Chondrocyte (in vitro differentiated cells): ENCODE measurements around the gene TMTC2. TPM values are rescaled to one million over a fixed set of nuclear protein-coding genes. Genes with fewer than 3 reads are reported as not detected.

Source experiments
- DNase-seq: peaks from one replicate; pipeline ENCODE4 v3.0.0; 2021; ENCODE audit warnings: mixed read lengths, low spot score
- H3K27ac Mint-ChIP-seq: one replicate; pipeline ENCODE4 v1.8.0; 2021; ENCODE audit warnings: mild to moderate bottlenecking, moderate library complexity, mixed read lengths; ENCODE audit not compliant: unreplicated experiment
- H3K27me3 Mint-ChIP-seq: 2 replicates; pipeline ENCODE4 v1.8.0; 2021; ENCODE audit warnings: low read depth, mixed read lengths
- H3K36me3 Mint-ChIP-seq: 2 replicates; pipeline ENCODE4 v1.8.0; 2021; ENCODE audit warnings: low read depth, mixed read lengths
- H3K4me1 Mint-ChIP-seq: 2 replicates; pipeline ENCODE4 v1.8.0; 2021; ENCODE audit warnings: low read depth, mild to moderate bottlenecking, mixed read lengths
- H3K4me3 Mint-ChIP-seq: one replicate; pipeline ENCODE4 v1.8.0; 2021; ENCODE audit warnings: mild to moderate bottlenecking, moderate library complexity, mixed read lengths; ENCODE audit not compliant: unreplicated experiment
- H3K9me3 Mint-ChIP-seq: 2 replicates; pipeline ENCODE4 v1.8.0; 2021; ENCODE audit warnings: low read depth, mixed read lengths
- total RNA-seq: library from RNA; stranded (reverse); gene quantifications from 3 replicates; pipeline ENCODE4 v1.2.1, GENCODE V29; 2021
- TF ChIP-seq, protein P1 (sequence below): fragments of 200-600 bp; sonication (generic); IDR thresholded peaks from 2 replicates; pipeline ENCODE4 v1.5.0; 2021; ENCODE audit warnings: antibody characterized with exemption, mild to moderate bottlenecking, moderate library complexity

TMTC2 gene
- total RNA-seq, 1 donor from 2014 or later: 1.4 TPM

DNA sequence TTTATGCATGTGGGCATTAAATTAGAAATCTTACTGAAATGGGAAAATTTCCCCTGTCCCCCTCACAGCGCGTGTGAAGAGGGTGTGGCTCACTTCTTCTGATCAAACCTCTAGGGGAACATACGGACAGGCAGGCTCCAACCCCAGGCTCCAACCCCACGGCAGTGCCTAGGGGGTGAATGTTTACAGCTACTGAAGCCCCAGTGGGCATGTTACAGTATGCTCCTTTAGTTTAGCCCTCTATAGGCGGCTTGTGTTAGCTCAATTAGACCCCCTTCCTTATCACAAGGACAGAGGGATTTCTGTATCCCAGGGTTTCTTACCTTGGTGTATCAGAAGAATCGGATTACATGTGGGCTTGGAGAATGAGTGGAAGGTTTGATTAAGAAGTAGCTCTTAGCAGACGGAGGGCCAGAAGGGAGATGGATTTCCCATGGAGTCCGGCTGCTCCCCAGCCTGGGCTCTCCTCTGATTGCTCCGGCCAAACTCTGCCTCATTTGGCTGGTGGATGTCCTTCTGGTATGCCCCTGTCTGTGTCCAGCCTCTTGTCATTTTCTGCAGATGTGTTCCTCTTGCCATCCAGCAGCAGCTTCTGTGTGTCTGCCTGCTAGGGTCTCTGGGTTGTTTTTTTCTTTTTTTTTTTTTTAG is 223.7 kb downstream of the TMTC2 start:
- TF ChIP-seq, protein P1, sequence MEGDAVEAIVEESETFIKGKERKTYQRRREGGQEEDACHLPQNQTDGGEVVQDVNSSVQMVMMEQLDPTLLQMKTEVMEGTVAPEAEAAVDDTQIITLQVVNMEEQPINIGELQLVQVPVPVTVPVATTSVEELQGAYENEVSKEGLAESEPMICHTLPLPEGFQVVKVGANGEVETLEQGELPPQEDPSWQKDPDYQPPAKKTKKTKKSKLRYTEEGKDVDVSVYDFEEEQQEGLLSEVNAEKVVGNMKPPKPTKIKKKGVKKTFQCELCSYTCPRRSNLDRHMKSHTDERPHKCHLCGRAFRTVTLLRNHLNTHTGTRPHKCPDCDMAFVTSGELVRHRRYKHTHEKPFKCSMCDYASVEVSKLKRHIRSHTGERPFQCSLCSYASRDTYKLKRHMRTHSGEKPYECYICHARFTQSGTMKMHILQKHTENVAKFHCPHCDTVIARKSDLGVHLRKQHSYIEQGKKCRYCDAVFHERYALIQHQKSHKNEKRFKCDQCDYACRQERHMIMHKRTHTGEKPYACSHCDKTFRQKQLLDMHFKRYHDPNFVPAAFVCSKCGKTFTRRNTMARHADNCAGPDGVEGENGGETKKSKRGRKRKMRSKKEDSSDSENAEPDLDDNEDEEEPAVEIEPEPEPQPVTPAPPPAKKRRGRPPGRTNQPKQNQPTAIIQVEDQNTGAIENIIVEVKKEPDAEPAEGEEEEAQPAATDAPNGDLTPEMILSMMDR: no peak
- Mint-ChIP-seq H3K4me1 (peaks cover 10% of the 10 kb centered on the region), H3K27ac (no peak overlapping the region), H3K4me3 (no peak overlapping the region), H3K27me3 (no peaks in the 10 kb centered on the region), H3K36me3 (no peaks in the 10 kb centered on the region), H3K9me3 (no peaks in the 10 kb centered on the region)
- no peak for DNase-seq

DNA sequence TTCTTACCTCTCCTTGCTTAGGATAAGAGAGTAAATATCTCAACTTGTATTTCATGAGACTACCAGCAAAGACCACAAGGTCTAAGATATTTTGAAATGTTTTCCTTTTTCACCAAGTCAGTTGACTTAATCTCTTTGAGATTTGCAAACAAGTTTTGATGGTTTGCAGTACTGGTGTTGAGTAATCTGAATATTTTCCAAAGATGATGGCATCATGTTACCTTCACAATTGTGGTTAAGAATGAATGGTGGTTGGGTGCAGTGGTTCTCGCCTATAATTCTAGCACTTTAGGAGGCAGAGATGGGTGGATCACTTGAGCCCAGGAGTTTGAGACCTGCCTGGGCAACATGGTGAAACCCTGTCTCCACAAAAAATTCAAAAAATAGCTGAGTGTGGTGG is 225.7 kb downstream of the TMTC2 start:
- Mint-ChIP-seq H3K4me1 (peaks cover 10% of the 10 kb centered on the region), H3K27ac (no peak overlapping the region), H3K4me3 (no peak overlapping the region), H3K27me3 (no peaks in the 10 kb centered on the region), H3K36me3 (no peaks in the 10 kb centered on the region), H3K9me3 (no peaks in the 10 kb centered on the region)
- TF ChIP-seq, protein P1: no peak
- no peak for DNase-seq

DNA sequence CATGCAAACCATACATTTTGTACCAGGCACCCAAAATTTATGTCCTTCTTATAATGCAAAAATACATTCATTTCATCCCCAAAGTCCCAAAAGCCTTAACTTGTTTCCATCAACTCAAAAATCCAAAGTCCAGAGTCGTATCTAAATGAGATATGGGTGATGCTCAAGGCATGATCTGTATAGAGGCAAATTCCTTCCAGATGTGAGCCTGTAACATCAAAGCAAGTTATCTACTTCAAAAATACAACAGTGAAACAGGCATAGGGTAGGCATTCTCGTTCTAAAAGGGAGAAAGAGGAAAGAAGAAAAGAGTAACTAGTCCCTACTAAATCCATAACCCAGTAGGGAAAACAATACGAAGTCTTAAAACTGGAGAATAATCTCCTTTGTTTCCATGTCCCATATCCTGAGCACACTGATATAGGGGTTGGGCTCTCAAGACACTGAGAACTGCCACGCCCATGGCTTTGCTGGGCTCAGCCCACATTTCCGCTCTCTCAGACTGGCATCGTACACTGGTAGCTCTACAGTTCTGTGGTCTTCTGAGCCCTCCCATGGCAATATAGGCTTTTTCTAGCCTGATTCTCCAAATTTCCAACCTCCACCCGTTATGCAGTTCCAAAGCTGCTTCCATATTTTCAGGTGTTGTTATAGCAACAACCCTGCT is 232.8 kb downstream of the TMTC2 start:
- DNase-seq: no peak
- Mint-ChIP-seq H3K9me3 (no peaks in the 10 kb centered on the region), H3K27ac (no peak overlapping the region)

DNA sequence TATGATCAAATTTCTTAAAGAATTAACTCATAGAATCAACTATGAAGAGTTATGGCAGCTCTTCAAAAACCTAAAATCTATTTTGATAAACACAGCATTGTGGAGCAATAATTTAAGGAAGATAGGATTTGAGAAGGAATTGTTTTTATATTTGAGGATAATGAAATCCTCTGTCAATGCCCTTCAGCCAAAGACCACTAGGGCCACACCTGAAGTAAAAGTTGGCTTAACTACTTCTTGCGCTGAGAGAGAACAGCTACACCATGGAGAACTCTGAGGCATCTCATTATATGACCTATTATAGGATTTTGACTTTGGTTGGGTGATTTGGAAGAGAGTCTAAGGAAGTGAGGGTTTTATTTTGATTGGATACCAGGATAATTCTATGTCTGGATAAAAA is 237.2 kb downstream of the TMTC2 start:
- Mint-ChIP-seq H3K4me3 (no peak overlapping the region), H3K27ac (no peak overlapping the region), H3K27me3 (no peaks in the 10 kb centered on the region), H3K4me1 (peaks cover 4% of the 10 kb centered on the region), H3K9me3 (no peaks in the 10 kb centered on the region), H3K36me3 (no peaks in the 10 kb centered on the region)
- TF ChIP-seq, protein P1: no peak
- DNase-seq: no peak

More for the DNA sequence above, 232.8 kb downstream of the TMTC2 start:
- H3K4me3 Mint-ChIP-seq: no peak overlapping the region
- no peaks in the 10 kb centered on the region for H3K4me1 Mint-ChIP-seq
- TF ChIP-seq, protein P1: no peak
- H3K36me3 Mint-ChIP-seq: no peaks in the 10 kb centered on the region
- no peaks in the 10 kb centered on the region for H3K27me3 Mint-ChIP-seq

DNA sequence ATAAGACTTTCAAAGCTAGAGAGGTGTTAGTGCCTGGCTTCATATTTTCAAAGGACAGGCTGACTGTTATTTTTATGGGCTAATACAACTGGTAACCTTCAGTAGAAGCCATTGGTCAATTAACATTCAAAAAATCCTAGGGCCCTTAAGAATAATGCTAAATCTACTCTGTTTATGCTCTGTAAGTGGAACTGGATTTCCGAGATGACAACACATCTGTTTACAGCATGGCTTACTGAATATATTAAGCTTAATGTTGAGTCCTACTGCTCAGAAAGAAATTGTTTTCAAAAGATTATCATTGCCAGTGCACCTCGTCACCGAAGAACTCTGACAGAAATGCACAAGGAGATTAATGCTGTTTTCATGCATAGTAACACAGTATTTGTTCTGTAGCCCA is 239.9 kb downstream of the TMTC2 start:
- H3K4me1 Mint-ChIP-seq: peaks cover 4% of the 10 kb centered on the region
- TF ChIP-seq, protein P1: no peak
- no peaks in the 10 kb centered on the region for H3K27me3 Mint-ChIP-seq
- no peak for DNase-seq
- H3K4me3 Mint-ChIP-seq: no peak overlapping the region
- no peaks in the 10 kb centered on the region for H3K36me3 Mint-ChIP-seq
- no peaks in the 10 kb centered on the region for H3K9me3 Mint-ChIP-seq
- no peak overlapping the region for H3K27ac Mint-ChIP-seq
